GM23338 (cell line): ENCODE data around the gene MSANTD1. TPM values are rescaled to one million over a fixed set of nuclear protein-coding genes. Genes with fewer than 3 reads are reported as not detected.

Experiments
- ATAC-seq: fragments of 200-7000 bp; cut with Tn5 transposase; 3 replicates; pipeline ENCODE4 v1.9.1; 2020
- DNase-seq: peaks from one replicate; pipeline ENCODE4 v3.0.0-alpha.2; 2015; ENCODE audit warnings: low spot score
- H2AFZ ChIP-seq: fragments of 200-600 bp; sonication (generic); 2 replicates; pipeline ENCODE4 v1.8.0; 2016; ENCODE audit warnings: antibody characterized with exemption, mild to moderate bottlenecking, moderate library complexity
- H3F3A ChIP-seq: fragments of 200-600 bp; sonication (generic); replicated peaks from 2 replicates; pipeline ENCODE4 v1.8.0; 2017; ENCODE audit warnings: antibody characterized with exemption, mixed run types, low read depth
- H3K27ac ChIP-seq: fragments of 200-600 bp; sonication (generic); 2 replicates; pipeline ENCODE4 v1.6.1; 2016; ENCODE audit warnings: low read depth
- H3K27me3 ChIP-seq: fragments of 200-600 bp; sonication (generic); 2 replicates; pipeline ENCODE4 v1.8.0; 2016; ENCODE audit warnings: mild to moderate bottlenecking, mixed run types, moderate library complexity; ENCODE audit not compliant: insufficient read depth
- H3K36me3 ChIP-seq: fragments of 200-600 bp; sonication (generic); 2 replicates; pipeline ENCODE4 v1.8.0; 2016; ENCODE audit warnings: mild to moderate bottlenecking; ENCODE audit not compliant: insufficient read depth
- H3K4me1 ChIP-seq: fragments of 200-600 bp; sonication (generic); 2 replicates; pipeline ENCODE4 v1.8.0; 2016; ENCODE audit warnings: mild to moderate bottlenecking, moderate library complexity; ENCODE audit not compliant: insufficient read depth
- H3K4me2 ChIP-seq: fragments of 200-600 bp; sonication (generic); 2 replicates; pipeline ENCODE4 v1.7.1; 2017; ENCODE audit warnings: mixed run types
- H3K4me3 ChIP-seq: fragments of 200-600 bp; sonication (generic); 2 replicates; pipeline ENCODE4 v1.6.1; 2016; ENCODE audit warnings: mixed run types
- H3K79me2 ChIP-seq: fragments of 200-600 bp; sonication (generic); replicated peaks from 2 replicates; pipeline ENCODE4 v1.8.0; 2017; ENCODE audit warnings: mild to moderate bottlenecking; ENCODE audit not compliant: insufficient read depth
- H3K9me2 ChIP-seq: fragments of 200-600 bp; sonication (generic); 2 replicates; pipeline ENCODE4 v1.8.0; 2017; ENCODE audit not compliant: insufficient read depth
- H4K20me1 ChIP-seq: fragments of 200-600 bp; sonication (generic); replicated peaks from 2 replicates; pipeline ENCODE4 v1.8.0; 2017; ENCODE audit warnings: mild to moderate bottlenecking; ENCODE audit not compliant: insufficient read depth
- H3K27ac Mint-ChIP-seq: 2 replicates; pipeline ENCODE4 v1.8.0; 2020; ENCODE audit warnings: inconsistent platforms, mild to moderate bottlenecking, moderate library complexity, mixed read lengths
- H3K27me3 Mint-ChIP-seq: 3 replicates; pipeline ENCODE4 v1.8.0; 2022; ENCODE audit warnings: low read depth, mild to moderate bottlenecking, moderate library complexity, mixed read lengths, inconsistent platforms; ENCODE audit not compliant: insufficient read depth, poor library complexity
- H3K36me3 Mint-ChIP-seq: 3 replicates; pipeline ENCODE4 v1.8.0; 2021; ENCODE audit warnings: low read depth, mild to moderate bottlenecking, inconsistent platforms, moderate library complexity, mixed read lengths
- H3K4me1 Mint-ChIP-seq: 3 replicates; pipeline ENCODE4 v1.8.0; 2020; ENCODE audit warnings: mild to moderate bottlenecking, inconsistent platforms, mixed read lengths
- H3K4me3 Mint-ChIP-seq: 3 replicates; pipeline ENCODE4 v1.8.0; 2021; ENCODE audit warnings: moderate library complexity, mild to moderate bottlenecking, inconsistent platforms, mixed read lengths
- H3K9me3 Mint-ChIP-seq: 3 replicates; pipeline ENCODE4 v1.8.0; 2020; ENCODE audit warnings: moderate library complexity, mild to moderate bottlenecking, inconsistent platforms, mixed read lengths
- CTCF ChIP-seq, 2 experiments: fragments of 200-600 bp in 1 of 2; sonication (generic) in 1 of 2; conservative IDR thresholded peaks; 2 replicates each; pipeline versions ENCODE4 v1.5.1 to v1.6.1; 2016 to 2017; ENCODE audit warnings: antibody characterized with exemption in 2 of 2, low read depth in 2 of 2, mild to moderate bottlenecking in 2 of 2, moderate library complexity in 1 of 2
- EZH2 ChIP-seq: fragments of 200-600 bp; sonication (generic); IDR thresholded peaks from one replicate; pipeline ENCODE4 v1.8.0; 2017; ENCODE audit warnings: antibody characterized with exemption, mild to moderate bottlenecking, low read depth; ENCODE audit not compliant: unreplicated experiment
- EZH2phosphoT487 ChIP-seq: fragments of 200-600 bp; sonication (generic); IDR thresholded peaks from one replicate; pipeline ENCODE4 v1.8.1; 2018; ENCODE audit warnings: antibody characterized with exemption; ENCODE audit not compliant: unreplicated experiment
- JUNB ChIP-seq: IDR thresholded peaks from one replicate; pipeline ENCODE4 v1.6.1; 2016; ENCODE audit warnings: antibody characterized with exemption; ENCODE audit not compliant: unreplicated experiment
- NANOG ChIP-seq: IDR thresholded peaks from 2 replicates; pipeline ENCODE4 v1.6.1; 2016; ENCODE audit warnings: antibody characterized with exemption, borderline replicate concordance
- POLR2AphosphoS5 ChIP-seq: IDR thresholded peaks from 2 replicates; pipeline ENCODE4 v1.6.1; 2016; ENCODE audit warnings: antibody characterized with exemption, low read depth
- STAT1 ChIP-seq: IDR thresholded peaks from one replicate; pipeline ENCODE4 v1.6.1; 2016; ENCODE audit warnings: antibody characterized with exemption; ENCODE audit not compliant: unreplicated experiment
- ZNF331 ChIP-seq: fragments of 250-450 bp; sonication (Bioruptor Pico); IDR thresholded peaks from 2 replicates; pipeline ENCODE4 v1.5.0; 2020; ENCODE audit warnings: low read depth, mild to moderate bottlenecking, moderate library complexity
- polyA plus RNA-seq: library from polyadenylated mRNA; unstranded; fragments of >200 nt; fragmentation: Nextera tagmentation; extraction: Ambion mirVana; gene quantifications from 2 replicates; pipeline ENCODE4 v1.2.1, GENCODE V29; 2016
- total RNA-seq: library from RNA; depleted of rRNA; stranded (reverse); fragments of >200 nt; shearing (Covaris generic); gene quantifications from 2 replicates; pipeline ENCODE4 v1.2.3, GENCODE V29; 2014
- TF ChIP-seq, protein P1 (sequence below): IDR thresholded peaks from 2 replicates; pipeline ENCODE4 v1.6.1; 2016; ENCODE audit warnings: antibody characterized with exemption
- TF ChIP-seq, protein P2 (sequence below): fragments of 250-450 bp; sonication (Bioruptor Pico); IDR thresholded peaks from 2 replicates; pipeline ENCODE4 v1.5.0; 2020; ENCODE audit warnings: mild to moderate bottlenecking, moderate library complexity

Gene MSANTD1
- total and polyA plus RNA-seq, 2 experiments from 2014 or later, result 0.29 to 1.0 TPM

DNA sequence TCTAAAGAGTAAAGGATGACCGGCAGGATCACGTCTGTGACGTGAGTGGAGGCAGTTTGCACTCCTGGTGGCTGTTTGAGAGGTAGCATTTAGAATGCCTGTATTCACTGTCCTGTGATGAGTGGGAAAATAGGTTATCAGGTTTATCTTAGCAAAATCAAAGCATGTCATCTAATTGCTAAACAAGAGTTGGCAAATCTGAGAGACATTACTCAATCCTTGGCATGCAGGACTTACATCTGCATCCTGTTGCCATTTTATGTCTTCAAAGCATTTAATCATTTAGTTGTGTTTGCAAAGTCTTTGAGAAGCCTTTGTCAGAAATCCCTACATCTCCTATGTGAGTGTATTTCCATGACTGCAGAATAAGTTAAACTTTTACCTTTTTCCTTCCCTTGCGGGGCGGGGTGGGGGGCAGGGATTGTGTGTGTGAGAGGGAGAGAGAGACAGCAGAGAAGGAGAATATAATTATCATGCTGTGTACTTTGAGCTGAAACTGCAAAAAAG is 41.4 kb upstream of the MSANTD1 start (continued):
- TF ChIP-seq EZH2phosphoT487, result no peak

DNA sequence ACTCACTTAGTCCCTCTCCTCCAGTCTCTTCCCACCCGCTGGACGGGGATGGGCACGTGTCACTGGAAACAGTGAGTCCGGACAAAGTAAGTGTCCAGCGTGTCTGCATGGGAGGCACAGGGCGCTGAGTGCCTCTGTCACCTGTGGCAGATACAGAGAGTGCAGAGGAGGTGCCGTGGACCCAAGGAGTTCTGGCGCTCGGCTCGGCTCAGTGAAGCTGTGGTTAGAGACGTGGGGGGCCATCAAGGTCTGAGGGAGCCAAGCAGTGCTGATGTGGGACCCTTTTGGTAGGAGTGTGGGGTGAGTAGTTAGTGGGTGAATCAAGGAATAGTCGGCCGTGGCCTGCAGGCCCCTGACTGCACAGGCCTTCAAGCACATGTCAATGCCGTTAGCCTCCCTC is 40.1 kb upstream of the MSANTD1 start:
- Histone ChIP-seq H3K4me2 (no peak overlapping the region), H3K9me2 (no peaks in the 10 kb centered on the region), H3F3A (no peaks in the 10 kb centered on the region), H3K4me1 (no peaks in the 10 kb centered on the region), H3K36me3 (peaks cover 57% of the 10 kb centered on the region), H3K27me3 (no peaks in the 10 kb centered on the region), H3K4me3 (no peak overlapping the region), H2AFZ (no peak overlapping the region), H3K79me2 (no peaks in the 10 kb centered on the region), H4K20me1 (no peaks in the 10 kb centered on the region), H3K27ac (no peak overlapping the region)
- Mint-ChIP-seq H3K4me3 (no peak overlapping the region), H3K27ac (no peak overlapping the region), H3K36me3 (peaks cover 55% of the 10 kb centered on the region), H3K9me3 (no peaks in the 10 kb centered on the region; the same call in 2 of the 3 replicates), H3K27me3 (no peaks in the 10 kb centered on the region), H3K4me1 (no peaks in the 10 kb centered on the region)
- DNase-seq (no peak), ATAC-seq (no peak)
- TF ChIP-seq POLR2AphosphoS5, result no peak
- TF ChIP-seq, protein P1, sequence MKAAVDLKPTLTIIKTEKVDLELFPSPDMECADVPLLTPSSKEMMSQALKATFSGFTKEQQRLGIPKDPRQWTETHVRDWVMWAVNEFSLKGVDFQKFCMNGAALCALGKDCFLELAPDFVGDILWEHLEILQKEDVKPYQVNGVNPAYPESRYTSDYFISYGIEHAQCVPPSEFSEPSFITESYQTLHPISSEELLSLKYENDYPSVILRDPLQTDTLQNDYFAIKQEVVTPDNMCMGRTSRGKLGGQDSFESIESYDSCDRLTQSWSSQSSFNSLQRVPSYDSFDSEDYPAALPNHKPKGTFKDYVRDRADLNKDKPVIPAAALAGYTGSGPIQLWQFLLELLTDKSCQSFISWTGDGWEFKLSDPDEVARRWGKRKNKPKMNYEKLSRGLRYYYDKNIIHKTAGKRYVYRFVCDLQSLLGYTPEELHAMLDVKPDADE, result no peak

GRCh38 chr4:3209551-3210325 is 39.2 kb upstream of the MSANTD1 start:
- H3K27ac Mint-ChIP-seq, result no peak overlapping the region
- Histone ChIP-seq H3K4me3 (no peak overlapping the region), H3K36me3 (peaks cover 50% of the 10 kb centered on the region), H3K27me3 (no peaks in the 10 kb centered on the region), H3K27ac (no peak overlapping the region), H4K20me1 (no peaks in the 10 kb centered on the region), H2AFZ (no peak overlapping the region), H3K4me1 (no peaks in the 10 kb centered on the region), H3K9me2 (no peaks in the 10 kb centered on the region), H3F3A (no peaks in the 10 kb centered on the region), H3K79me2 (no peaks in the 10 kb centered on the region), H3K4me2 (no peak overlapping the region)
- H3K36me3 Mint-ChIP-seq, result peaks cover 63% of the 10 kb centered on the region
- ATAC-seq (no peak), DNase-seq (no peak)
- no peak overlapping the region for H3K4me3 Mint-ChIP-seq
- no peaks in the 10 kb centered on the region for H3K27me3 Mint-ChIP-seq
- H3K9me3 Mint-ChIP-seq, result no peaks in the 10 kb centered on the region; the same call in 2 of the 3 replicates
- no peaks in the 10 kb centered on the region for H3K4me1 Mint-ChIP-seq
- TF ChIP-seq NANOG (no peak), EZH2 (no peak), JUNB (no peak), ZNF331 (no peak), STAT1 (no peak), CTCF (conservative IDR thresholded peaks at IDR 0.05; ENCODE audit: low read depth in 2 of 2) (no peak), POLR2AphosphoS5 (no peak), EZH2phosphoT487 (no peak)
- TF ChIP-seq, protein P2, sequence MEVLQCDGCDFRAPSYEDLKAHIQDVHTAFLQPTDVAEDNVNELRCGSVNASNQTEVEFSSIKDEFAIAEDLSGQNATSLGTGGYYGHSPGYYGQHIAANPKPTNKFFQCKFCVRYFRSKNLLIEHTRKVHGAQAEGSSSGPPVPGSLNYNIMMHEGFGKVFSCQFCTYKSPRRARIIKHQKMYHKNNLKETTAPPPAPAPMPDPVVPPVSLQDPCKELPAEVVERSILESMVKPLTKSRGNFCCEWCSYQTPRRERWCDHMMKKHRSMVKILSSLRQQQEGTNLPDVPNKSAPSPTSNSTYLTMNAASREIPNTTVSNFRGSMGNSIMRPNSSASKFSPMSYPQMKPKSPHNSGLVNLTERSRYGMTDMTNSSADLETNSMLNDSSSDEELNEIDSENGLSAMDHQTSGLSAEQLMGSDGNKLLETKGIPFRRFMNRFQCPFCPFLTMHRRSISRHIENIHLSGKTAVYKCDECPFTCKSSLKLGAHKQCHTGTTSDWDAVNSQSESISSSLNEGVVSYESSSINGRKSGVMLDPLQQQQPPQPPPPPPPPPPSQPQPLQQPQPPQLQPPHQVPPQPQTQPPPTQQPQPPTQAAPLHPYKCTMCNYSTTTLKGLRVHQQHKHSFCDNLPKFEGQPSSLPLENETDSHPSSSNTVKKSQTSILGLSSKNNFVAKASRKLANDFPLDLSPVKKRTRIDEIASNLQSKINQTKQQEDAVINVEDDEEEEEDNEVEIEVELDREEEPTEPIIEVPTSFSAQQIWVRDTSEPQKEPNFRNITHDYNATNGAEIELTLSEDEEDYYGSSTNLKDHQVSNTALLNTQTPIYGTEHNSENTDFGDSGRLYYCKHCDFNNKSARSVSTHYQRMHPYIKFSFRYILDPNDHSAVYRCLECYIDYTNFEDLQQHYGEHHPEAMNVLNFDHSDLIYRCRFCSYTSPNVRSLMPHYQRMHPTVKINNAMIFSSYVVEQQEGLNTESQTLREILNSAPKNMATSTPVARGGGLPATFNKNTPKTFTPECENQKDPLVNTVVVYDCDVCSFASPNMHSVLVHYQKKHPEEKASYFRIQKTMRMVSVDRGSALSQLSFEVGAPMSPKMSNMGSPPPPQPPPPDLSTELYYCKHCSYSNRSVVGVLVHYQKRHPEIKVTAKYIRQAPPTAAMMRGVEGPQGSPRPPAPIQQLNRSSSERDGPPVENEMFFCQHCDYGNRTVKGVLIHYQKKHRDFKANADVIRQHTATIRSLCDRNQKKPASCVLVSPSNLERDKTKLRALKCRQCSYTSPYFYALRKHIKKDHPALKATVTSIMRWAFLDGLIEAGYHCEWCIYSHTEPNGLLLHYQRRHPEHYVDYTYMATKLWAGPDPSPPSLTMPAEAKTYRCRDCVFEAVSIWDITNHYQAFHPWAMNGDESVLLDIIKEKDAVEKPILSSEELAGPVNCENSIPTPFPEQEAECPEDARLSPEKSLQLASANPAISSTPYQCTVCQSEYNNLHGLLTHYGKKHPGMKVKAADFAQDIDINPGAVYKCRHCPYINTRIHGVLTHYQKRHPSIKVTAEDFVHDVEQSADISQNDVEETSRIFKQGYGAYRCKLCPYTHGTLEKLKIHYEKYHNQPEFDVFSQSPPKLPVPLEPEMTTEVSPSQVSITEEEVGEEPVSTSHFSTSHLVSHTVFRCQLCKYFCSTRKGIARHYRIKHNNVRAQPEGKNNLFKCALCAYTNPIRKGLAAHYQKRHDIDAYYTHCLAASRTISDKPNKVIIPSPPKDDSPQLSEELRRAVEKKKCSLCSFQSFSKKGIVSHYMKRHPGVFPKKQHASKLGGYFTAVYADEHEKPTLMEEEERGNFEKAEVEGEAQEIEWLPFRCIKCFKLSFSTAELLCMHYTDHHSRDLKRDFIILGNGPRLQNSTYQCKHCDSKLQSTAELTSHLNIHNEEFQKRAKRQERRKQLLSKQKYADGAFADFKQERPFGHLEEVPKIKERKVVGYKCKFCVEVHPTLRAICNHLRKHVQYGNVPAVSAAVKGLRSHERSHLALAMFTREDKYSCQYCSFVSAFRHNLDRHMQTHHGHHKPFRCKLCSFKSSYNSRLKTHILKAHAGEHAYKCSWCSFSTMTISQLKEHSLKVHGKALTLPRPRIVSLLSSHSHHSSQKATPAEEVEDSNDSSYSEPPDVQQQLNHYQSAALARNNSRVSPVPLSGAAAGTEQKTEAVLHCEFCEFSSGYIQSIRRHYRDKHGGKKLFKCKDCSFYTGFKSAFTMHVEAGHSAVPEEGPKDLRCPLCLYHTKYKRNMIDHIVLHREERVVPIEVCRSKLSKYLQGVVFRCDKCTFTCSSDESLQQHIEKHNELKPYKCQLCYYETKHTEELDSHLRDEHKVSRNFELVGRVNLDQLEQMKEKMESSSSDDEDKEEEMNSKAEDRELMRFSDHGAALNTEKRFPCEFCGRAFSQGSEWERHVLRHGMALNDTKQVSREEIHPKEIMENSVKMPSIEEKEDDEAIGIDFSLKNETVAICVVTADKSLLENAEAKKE (CRISPR knock-in tag), result no peak
